Upper lobe of left lung (tissue), 6 donors: ENCODE measurements around the gene ME1. TPM values are rescaled to one million over a fixed set of nuclear protein-coding genes. Genes with fewer than 3 reads are reported as not detected.

Experiments
- ATAC-seq, 2 donors: fragments of 200-7000 bp; cut with Tn5 transposase; one replicate each; pipeline ENCODE4 v1.9.1; 2022; ENCODE audit warnings: mild to moderate bottlenecking in 2 of 2, moderate library complexity in 2 of 2; ENCODE audit not compliant: low FRiP score in 2 of 2
- DNase-seq, 2 donors: peaks; one replicate each; pipeline ENCODE4 v3.0.0-alpha.2; 2019 to 2020
- H3K27ac ChIP-seq, 4 donors: fragments of 200-600 bp; sonication (generic); one replicate each; pipeline ENCODE4 v1.5.1; 2016 to 2019
- H3K27me3 ChIP-seq, 4 donors: fragments of 200-600 bp; sonication (generic); one replicate each; pipeline ENCODE4 v1.5.1; 2017 to 2019
- H3K36me3 ChIP-seq, 4 donors: fragments of 200-600 bp; sonication (generic); one replicate each; pipeline ENCODE4 v1.5.1; 2016 to 2019
- H3K4me1 ChIP-seq, 4 donors: fragments of 200-600 bp; sonication (generic); one replicate each; pipeline ENCODE4 v1.5.1; 2018 to 2019
- H3K4me3 ChIP-seq, 4 donors: fragments of 200-600 bp; sonication (generic); one replicate each; pipeline ENCODE4 v1.5.1; 2017 to 2019; ENCODE audit warnings: mild to moderate bottlenecking in 2 of 4, moderate library complexity in 1 of 4
- H3K9me3 ChIP-seq, 4 donors: fragments of 200-600 bp; sonication (generic); one replicate each; pipeline ENCODE4 v1.5.1; 2018 to 2019
- EP300 ChIP-seq, 4 donors: sonication (generic); formaldehyde crosslinking; IDR thresholded peaks; one replicate each; pipeline ENCODE4 v1.5.1; 2017; ENCODE audit warnings: antibody characterized with exemption in 4 of 4, control low read depth in 2 of 4
- POLR2A ChIP-seq, 4 donors: fragments of 450-650 bp; IDR thresholded peaks; one replicate each; pipeline ENCODE4 v1.5.1; 2016 to 2017; ENCODE audit warnings: antibody characterized with exemption in 4 of 4, mild to moderate bottlenecking in 2 of 4
- POLR2AphosphoS5 ChIP-seq, 2 donors: sonication (generic); formaldehyde crosslinking; IDR thresholded peaks; one replicate each; pipeline ENCODE4 v1.5.1; 2017; ENCODE audit warnings: antibody characterized with exemption in 2 of 2
- WGBS, 2 donors: methylation state at CpG; one replicate each; pipeline ENCODE4 v1.1.5; 2017 to 2018; 5-methylcytosine and 5-hydroxymethylcytosine counted together
- total RNA-seq, 6 donors: library from RNA; depleted of rRNA in 4 of 6; stranded (reverse); fragments of >200 nt in 4 of 6; gene quantifications; one replicate each; pipeline versions ENCODE4 v1.1.0 to v1.2.1, GENCODE V29; 2016 to 2021
- TF ChIP-seq, protein P1 (sequence below), 6 experiments: fragments of 450-650 bp in 4 of 6; fragments of 200-600 bp in 2 of 6; sonication (generic) in 2 of 6; IDR thresholded peaks; one replicate each; pipeline ENCODE4 v1.5.1; 2016 to 2019; ENCODE audit warnings: antibody characterized with exemption in 6 of 6
- donor health status: DM: no; HTN: no; CAD: no; lungs with moderate emphysema.
- donor health status: DM: no; HTN: yes; CAD: no; lungs with severe emphysema.

The ME1 gene
- total RNA-seq, 6 donors from 2014 or later = 12.0 to 16.8 (median 14.0) TPM

DNA sequence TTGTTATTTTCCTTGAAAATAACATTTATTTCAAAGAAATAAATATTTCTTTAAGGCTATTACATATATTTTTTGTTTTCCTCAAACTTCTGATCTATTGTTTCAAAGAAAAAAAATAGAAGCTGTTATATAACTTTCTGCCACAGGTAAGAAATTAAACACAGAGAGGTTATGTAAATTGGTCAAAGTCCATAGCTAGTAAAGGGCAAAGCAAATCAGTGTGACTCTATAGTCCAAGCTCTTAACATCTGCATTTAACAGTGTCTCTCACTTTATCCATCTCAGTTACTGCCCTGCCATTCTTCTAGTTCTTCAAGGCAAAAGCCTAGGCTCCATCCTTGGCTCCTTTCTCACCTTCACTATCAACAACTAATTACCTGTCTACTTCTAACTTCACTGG lies 180.6 kb downstream of the ME1 start:
- no peak overlapping the region for H3K4me3 ChIP-seq
- H3K27ac ChIP-seq = no peak overlapping the region
- TF ChIP-seq POLR2A (IDR thresholded peaks at IDR 0.05) (no peak), POLR2AphosphoS5 (IDR thresholded peaks at IDR 0.05) (no peak), EP300 (IDR thresholded peaks at IDR 0.05) (no peak)
- TF ChIP-seq, protein P1, sequence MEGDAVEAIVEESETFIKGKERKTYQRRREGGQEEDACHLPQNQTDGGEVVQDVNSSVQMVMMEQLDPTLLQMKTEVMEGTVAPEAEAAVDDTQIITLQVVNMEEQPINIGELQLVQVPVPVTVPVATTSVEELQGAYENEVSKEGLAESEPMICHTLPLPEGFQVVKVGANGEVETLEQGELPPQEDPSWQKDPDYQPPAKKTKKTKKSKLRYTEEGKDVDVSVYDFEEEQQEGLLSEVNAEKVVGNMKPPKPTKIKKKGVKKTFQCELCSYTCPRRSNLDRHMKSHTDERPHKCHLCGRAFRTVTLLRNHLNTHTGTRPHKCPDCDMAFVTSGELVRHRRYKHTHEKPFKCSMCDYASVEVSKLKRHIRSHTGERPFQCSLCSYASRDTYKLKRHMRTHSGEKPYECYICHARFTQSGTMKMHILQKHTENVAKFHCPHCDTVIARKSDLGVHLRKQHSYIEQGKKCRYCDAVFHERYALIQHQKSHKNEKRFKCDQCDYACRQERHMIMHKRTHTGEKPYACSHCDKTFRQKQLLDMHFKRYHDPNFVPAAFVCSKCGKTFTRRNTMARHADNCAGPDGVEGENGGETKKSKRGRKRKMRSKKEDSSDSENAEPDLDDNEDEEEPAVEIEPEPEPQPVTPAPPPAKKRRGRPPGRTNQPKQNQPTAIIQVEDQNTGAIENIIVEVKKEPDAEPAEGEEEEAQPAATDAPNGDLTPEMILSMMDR (IDR thresholded peaks at IDR 0.05) = no peak
- DNase-seq (no peak), ATAC-seq (no peak)
- H3K4me1 ChIP-seq = no peaks in the 10 kb centered on the region
- H3K36me3 ChIP-seq = peaks cover 0 to 3% (median 0%) of the 10 kb centered on the region in 4 donors
- no peaks in the 10 kb centered on the region for H3K27me3 ChIP-seq
- H3K9me3 ChIP-seq = no peaks in the 10 kb centered on the region

DNA sequence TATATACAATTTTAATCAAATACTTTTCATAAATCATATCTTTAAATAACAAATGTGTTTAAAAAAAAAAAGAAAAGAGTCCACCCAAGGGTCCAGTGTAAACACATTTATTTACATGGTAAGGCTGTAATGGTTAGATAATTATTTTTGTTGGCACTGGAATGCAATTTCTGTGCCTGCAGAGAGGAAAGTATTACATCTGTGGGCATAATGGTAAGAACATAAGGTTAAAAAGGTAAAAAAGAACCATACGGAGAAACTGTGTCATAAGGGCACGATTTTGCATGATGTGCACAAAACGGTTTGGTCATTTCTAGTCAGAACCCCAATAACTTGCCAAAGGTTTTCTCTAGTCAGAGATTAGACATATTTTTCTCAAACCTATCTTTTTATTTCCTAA lies 183.4 kb downstream of the ME1 start:
- ATAC-seq (no peak), DNase-seq (no peak)
- WGBS, 2 donors = 89 to 91% methylated on average over 3 of the region's 3 CpGs
- H3K4me1 ChIP-seq = no peaks in the 10 kb centered on the region
- H3K27ac ChIP-seq = no peak overlapping the region
- H3K9me3 ChIP-seq = no peaks in the 10 kb centered on the region
- H3K4me3 ChIP-seq = no peak overlapping the region
- TF ChIP-seq POLR2AphosphoS5 (IDR thresholded peaks at IDR 0.05) = no peak
- TF ChIP-seq, protein P1 (IDR thresholded peaks at IDR 0.05) = no peak
- TF ChIP-seq EP300 (IDR thresholded peaks at IDR 0.05) = no peak
- TF ChIP-seq POLR2A (IDR thresholded peaks at IDR 0.05) = no peak
- H3K27me3 ChIP-seq = no peaks in the 10 kb centered on the region
- H3K36me3 ChIP-seq = peaks cover 0 to 1% (median 0%) of the 10 kb centered on the region in 4 donors

DNA sequence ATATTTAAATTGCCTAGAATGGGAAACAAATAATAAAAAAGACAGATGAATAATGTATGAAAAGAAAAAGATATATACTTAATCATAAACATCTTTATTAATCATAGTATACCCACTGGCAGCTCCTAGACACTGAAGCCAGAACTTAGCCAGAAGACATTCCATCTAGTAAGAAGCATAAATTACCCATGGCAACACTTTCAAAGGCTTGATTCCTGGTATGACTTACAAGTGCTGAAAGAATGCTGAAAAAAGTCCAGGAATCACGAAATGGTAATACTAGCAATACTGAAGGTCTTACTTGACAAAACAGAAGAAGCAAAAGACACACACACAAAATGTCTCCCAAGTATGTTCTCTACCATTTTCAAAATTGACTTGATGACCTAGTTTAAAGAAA lies 199.7 kb downstream of the ME1 start:
- Histone ChIP-seq H3K36me3 (no peaks in the 10 kb centered on the region), H3K27ac (no peak overlapping the region), H3K4me1 (no peaks in the 10 kb centered on the region), H3K27me3 (no peaks in the 10 kb centered on the region), H3K4me3 (no peak overlapping the region), H3K9me3 (no peaks in the 10 kb centered on the region)
- ATAC-seq (no peak), DNase-seq (no peak)
- no peak for TF ChIP-seq POLR2A (IDR thresholded peaks at IDR 0.05)
- no peak for TF ChIP-seq POLR2AphosphoS5 (IDR thresholded peaks at IDR 0.05)
- TF ChIP-seq EP300 (IDR thresholded peaks at IDR 0.05) = no peak
- TF ChIP-seq, protein P1 (IDR thresholded peaks at IDR 0.05) = no peak
- 58 to 67% methylated on average over 1 of the region's 1 CpG for WGBS, 2 donors

DNA sequence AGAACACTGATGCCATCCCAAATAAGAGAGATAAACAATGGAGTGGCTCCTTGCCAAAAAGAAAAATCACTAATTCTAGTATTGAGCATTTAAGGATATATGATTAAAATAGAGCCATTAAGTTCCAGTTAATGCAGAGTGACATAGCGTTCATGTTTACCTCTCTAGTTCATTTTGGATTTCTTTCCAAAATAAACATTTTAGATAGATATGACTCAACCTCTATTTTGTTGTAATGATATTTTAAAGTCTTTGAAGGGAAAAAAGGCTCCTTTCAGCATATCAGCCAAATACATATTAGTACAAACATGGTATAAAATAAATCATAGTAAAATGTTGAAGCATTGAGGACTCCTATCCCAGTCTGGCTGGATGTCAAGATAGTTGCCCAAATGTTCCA lies 204.3 kb downstream of the ME1 start:
- no peak for TF ChIP-seq POLR2AphosphoS5 (IDR thresholded peaks at IDR 0.05)
- TF ChIP-seq, protein P1 (IDR thresholded peaks at IDR 0.05) = no peak
- no peak for TF ChIP-seq EP300 (IDR thresholded peaks at IDR 0.05)
- no peak for TF ChIP-seq POLR2A (IDR thresholded peaks at IDR 0.05)
- no peak overlapping the region for H3K27ac ChIP-seq
- H3K9me3 ChIP-seq = no peaks in the 10 kb centered on the region
- 58 to 67% methylated on average over 1 of the region's 1 CpG for WGBS, 2 donors
- H3K4me1 ChIP-seq = no peaks in the 10 kb centered on the region
- DNase-seq = no peak
- H3K27me3 ChIP-seq = no peaks in the 10 kb centered on the region
- H3K4me3 ChIP-seq = no peak overlapping the region
- no peak for ATAC-seq
- no peaks in the 10 kb centered on the region for H3K36me3 ChIP-seq

DNA sequence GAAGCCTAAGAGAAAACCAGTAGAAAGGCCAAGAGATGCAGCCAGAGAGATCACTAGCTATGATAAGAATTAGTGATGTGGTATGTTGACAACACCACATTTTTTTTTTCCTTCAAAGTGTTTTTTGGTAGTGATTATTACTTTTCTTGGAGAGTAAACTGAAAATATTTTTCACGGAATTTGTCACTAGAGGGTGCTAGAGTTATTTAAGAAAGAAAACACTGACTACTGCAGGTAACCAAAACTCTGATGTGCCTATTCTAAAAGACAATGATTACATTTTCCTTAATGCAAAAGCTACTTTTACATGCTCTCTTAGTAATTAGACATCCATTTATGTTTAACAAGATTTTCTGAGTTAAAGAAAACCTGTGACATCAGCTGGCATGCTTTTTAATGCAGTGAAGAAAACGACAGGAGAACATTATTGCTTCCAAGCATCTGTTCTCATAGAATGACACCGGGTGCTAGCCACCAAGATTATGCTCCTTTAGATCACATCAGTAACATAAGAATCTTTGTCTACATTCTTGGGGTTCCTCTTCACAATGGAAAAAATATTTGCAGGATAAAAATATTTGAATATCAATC lies 208.9 kb downstream of the ME1 start:
- H3K4me3 ChIP-seq = no peak overlapping the region
- no peaks in the 10 kb centered on the region for H3K27me3 ChIP-seq
- no peaks in the 10 kb centered on the region for H3K36me3 ChIP-seq
- ATAC-seq = peak in 1 of 2 donors; percentile 42
- H3K4me1 ChIP-seq = no peaks in the 10 kb centered on the region
- 47 to 60% methylated on average over 3 of the region's 3 CpGs for WGBS, 2 donors
- H3K27ac ChIP-seq = no peak overlapping the region
- TF ChIP-seq POLR2A (IDR thresholded peaks at IDR 0.05) = no peak
- TF ChIP-seq, protein P1 (IDR thresholded peaks at IDR 0.05) = peak in 4 of 6 experiments; percentile 0 to 34 (median 27)
- DNase-seq = no peak
- H3K9me3 ChIP-seq = no peaks in the 10 kb centered on the region
